HL-60 (cell line): ENCODE data around the gene MS4A4E.

Source experiments
- GABPA ChIP-seq: IDR thresholded peaks from 2 replicates; pipeline ENCODE4 v1.6.1; 2012; ENCODE audit warnings: low read depth
- POLR2AphosphoS5 ChIP-seq: IDR thresholded peaks from 2 replicates; pipeline ENCODE4 v1.6.1; 2012; ENCODE audit warnings: low read depth
- TF ChIP-seq, protein P1 (sequence below): IDR thresholded peaks from one replicate; pipeline ENCODE4 v1.5.1; 2011; ENCODE audit warnings: low read length, control low read depth, inconsistent platforms; ENCODE audit not compliant: insufficient read depth

- TF ChIP-seq, protein P1, sequence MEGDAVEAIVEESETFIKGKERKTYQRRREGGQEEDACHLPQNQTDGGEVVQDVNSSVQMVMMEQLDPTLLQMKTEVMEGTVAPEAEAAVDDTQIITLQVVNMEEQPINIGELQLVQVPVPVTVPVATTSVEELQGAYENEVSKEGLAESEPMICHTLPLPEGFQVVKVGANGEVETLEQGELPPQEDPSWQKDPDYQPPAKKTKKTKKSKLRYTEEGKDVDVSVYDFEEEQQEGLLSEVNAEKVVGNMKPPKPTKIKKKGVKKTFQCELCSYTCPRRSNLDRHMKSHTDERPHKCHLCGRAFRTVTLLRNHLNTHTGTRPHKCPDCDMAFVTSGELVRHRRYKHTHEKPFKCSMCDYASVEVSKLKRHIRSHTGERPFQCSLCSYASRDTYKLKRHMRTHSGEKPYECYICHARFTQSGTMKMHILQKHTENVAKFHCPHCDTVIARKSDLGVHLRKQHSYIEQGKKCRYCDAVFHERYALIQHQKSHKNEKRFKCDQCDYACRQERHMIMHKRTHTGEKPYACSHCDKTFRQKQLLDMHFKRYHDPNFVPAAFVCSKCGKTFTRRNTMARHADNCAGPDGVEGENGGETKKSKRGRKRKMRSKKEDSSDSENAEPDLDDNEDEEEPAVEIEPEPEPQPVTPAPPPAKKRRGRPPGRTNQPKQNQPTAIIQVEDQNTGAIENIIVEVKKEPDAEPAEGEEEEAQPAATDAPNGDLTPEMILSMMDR: no peak
- TF ChIP-seq POLR2AphosphoS5 (no peak), GABPA (no peak)
Measured at GRCh38 chr11:60206616-60207015, 36.3 kb downstream of the MS4A4E start.
